ENCODE results near the gene DNAJB8. TPM values are rescaled to one million over a fixed set of nuclear protein-coding genes. Genes with fewer than 3 reads are reported as not detected.

Gene DNAJB8
- total and polyA plus RNA-seq, 2 donors = not detected

DNA sequence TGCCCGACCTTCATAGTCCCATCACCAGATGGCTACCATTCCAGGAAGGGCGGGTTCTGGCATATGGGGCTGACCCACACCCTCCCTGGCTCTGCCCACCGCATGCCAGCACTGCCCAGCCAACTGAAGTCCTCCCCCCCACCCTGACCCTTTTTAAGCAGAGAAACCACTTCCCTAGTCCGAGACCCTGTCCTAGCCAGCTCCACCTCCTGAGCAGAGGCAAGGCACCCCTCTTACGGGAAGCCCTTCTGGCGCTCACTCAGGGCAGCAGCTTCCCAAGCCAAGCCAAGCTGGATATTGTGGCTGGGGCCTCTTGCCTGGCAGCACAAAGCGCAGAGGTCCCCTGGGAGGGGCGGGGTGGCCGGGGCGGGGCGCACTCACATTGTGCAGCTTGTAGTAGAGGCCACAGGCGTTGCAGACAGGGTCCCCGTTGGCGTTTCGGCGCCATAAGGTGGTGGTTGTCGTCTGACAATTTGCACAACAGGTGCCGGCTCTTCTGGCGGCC lies 14.8 kb upstream of the DNAJB8 start:
- Histone ChIP-seq H3K27me3 (ENCODE audit: control insufficient read depth in 2 of 2, insufficient read depth in 1 of 2, low read length in 1 of 2) (peaks cover 49 to 86% of the 10 kb centered on the region in 2 donors), H3K4me1 (ENCODE audit: control insufficient read depth in 2 of 2, insufficient read depth in 2 of 2, low read length in 2 of 2) (peaks cover under 1 to 14% of the 10 kb centered on the region in 2 donors), H3K36me3 (ENCODE audit: control insufficient read depth in 2 of 2, insufficient read depth in 2 of 2, low read length in 1 of 2) (no peaks in the 10 kb centered on the region), H3K9me3 (ENCODE audit: control insufficient read depth in 2 of 2, insufficient read depth in 1 of 2, low read length in 1 of 2) (no peaks in the 10 kb centered on the region), H3K4me3 (ENCODE audit: low read length in 2 of 2) (no peak overlapping the region), H3K27ac (ENCODE audit: low read depth in 1 of 2, low read length in 1 of 2) (no peak overlapping the region)
- DNase-seq (ENCODE audit: low read depth in 6 of 9, low spot score in 9 of 9) = no peak
- WGBS = 84% methylated on average over 19 of the region's 19 CpGs

DNA sequence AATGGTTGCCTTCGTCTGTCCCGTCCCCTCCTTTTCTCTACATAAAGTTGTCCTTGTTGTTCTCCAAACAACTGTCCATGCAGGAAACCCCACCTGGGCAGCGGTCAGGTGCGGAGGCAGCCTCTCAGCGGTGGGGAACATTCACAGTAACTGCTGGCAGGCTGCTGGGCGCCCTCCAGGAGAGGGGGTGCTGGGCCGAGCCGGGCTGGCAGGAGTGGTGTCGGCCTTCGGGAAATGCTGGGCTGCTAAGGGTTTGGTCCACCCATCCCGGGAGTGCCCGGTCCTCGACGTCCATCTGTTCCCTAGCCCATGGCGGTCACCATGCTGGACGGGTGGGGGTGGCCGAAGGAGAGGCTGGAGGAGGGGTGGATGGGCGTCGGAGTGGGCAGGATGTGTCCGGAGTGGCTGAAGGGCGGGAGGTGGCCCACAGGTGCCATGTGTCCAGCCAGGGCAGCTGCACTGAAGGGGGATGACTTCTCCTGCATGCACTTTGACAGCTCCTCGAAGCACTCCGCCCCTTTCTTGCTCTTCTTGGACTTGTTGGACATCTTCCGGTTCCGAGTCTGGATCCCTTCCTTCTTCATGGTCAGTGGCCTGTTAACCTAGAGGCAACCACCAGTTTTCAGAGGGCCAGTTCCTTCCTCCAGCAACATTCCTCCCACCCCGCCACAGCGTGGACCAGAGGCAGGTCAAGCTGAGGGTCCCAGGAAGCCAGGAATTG lies 14.2 kb upstream of the DNAJB8 start:
- DNase-seq (ENCODE audit: low read depth in 6 of 9, low spot score in 9 of 9) = no peak
- Histone ChIP-seq H3K4me1 (ENCODE audit: control insufficient read depth in 2 of 2, insufficient read depth in 2 of 2, low read length in 2 of 2) (peaks cover 0 to 14% of the 10 kb centered on the region in 2 donors), H3K4me3 (ENCODE audit: low read length in 2 of 2) (no peak overlapping the region), H3K27ac (ENCODE audit: low read depth in 1 of 2, low read length in 1 of 2) (no peak overlapping the region), H3K27me3 (ENCODE audit: control insufficient read depth in 2 of 2, insufficient read depth in 1 of 2, low read length in 1 of 2) (peaks cover 43 to 82% of the 10 kb centered on the region in 2 donors), H3K9me3 (ENCODE audit: control insufficient read depth in 2 of 2, insufficient read depth in 1 of 2, low read length in 1 of 2) (no peaks in the 10 kb centered on the region), H3K36me3 (ENCODE audit: control insufficient read depth in 2 of 2, insufficient read depth in 2 of 2, low read length in 1 of 2) (no peaks in the 10 kb centered on the region)
- WGBS = 95% methylated on average over 27 of the region's 27 CpGs

- Histone ChIP-seq H3K36me3 (ENCODE audit: control insufficient read depth in 2 of 2, insufficient read depth in 2 of 2, low read length in 1 of 2) (no peaks in the 10 kb centered on the region), H3K4me3 (ENCODE audit: low read length in 2 of 2) (no peak overlapping the region), H3K27ac (ENCODE audit: low read depth in 1 of 2, low read length in 1 of 2) (no peak overlapping the region), H3K4me1 (ENCODE audit: control insufficient read depth in 2 of 2, insufficient read depth in 2 of 2, low read length in 2 of 2) (peaks cover 0 to 14% of the 10 kb centered on the region in 2 donors), H3K9me3 (ENCODE audit: control insufficient read depth in 2 of 2, insufficient read depth in 1 of 2, low read length in 1 of 2) (no peaks in the 10 kb centered on the region), H3K27me3 (ENCODE audit: control insufficient read depth in 2 of 2, insufficient read depth in 1 of 2, low read length in 1 of 2) (peaks cover 37 to 81% of the 10 kb centered on the region in 2 donors)
- no peak for DNase-seq (ENCODE audit: low read depth in 6 of 9, low spot score in 9 of 9)
- WGBS = 84% methylated on average over 11 of the region's 11 CpGs
Observed at GRCh38 chr3:128480278-128480677, 13.6 kb upstream of the DNAJB8 start.

DNA sequence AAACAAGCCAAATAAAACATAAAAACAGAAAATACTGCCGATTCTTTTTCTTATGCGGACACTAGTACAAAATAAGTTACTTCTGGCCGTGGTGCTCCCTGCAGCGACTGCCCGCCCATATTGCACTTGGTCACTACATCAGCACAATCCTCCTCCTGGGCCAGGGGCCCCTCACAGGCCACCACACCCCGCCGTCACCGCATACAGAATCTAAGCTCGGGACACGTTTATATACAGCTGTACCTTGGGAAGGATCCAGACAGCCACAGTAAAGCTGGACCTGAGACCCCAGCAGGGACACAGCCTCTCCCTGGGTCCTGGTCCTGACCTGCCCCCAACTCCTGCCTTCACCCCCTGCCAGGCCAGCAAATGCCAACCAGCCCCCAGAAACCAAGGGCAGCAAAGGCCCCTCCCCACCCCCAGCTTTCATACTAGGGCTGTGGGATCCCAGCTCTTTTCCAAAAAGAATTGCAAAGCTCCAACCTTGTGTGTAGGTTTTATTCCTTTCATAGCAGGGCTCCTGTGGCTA lies 12.9 kb upstream of the DNAJB8 start:
- 95% methylated on average over 10 of the region's 10 CpGs for WGBS
- Histone ChIP-seq H3K36me3 (ENCODE audit: control insufficient read depth in 2 of 2, insufficient read depth in 2 of 2, low read length in 1 of 2) (no peaks in the 10 kb centered on the region), H3K27me3 (ENCODE audit: control insufficient read depth in 2 of 2, insufficient read depth in 1 of 2, low read length in 1 of 2) (peaks cover 31 to 77% of the 10 kb centered on the region in 2 donors), H3K4me1 (ENCODE audit: control insufficient read depth in 2 of 2, insufficient read depth in 2 of 2, low read length in 2 of 2) (peaks cover 0 to 14% of the 10 kb centered on the region in 2 donors), H3K4me3 (ENCODE audit: low read length in 2 of 2) (no peak overlapping the region), H3K27ac (ENCODE audit: low read depth in 1 of 2, low read length in 1 of 2) (no peak overlapping the region), H3K9me3 (ENCODE audit: control insufficient read depth in 2 of 2, insufficient read depth in 1 of 2, low read length in 1 of 2) (no peaks in the 10 kb centered on the region)
- DNase-seq (ENCODE audit: low read depth in 6 of 9, low spot score in 9 of 9) = no peak

DNA sequence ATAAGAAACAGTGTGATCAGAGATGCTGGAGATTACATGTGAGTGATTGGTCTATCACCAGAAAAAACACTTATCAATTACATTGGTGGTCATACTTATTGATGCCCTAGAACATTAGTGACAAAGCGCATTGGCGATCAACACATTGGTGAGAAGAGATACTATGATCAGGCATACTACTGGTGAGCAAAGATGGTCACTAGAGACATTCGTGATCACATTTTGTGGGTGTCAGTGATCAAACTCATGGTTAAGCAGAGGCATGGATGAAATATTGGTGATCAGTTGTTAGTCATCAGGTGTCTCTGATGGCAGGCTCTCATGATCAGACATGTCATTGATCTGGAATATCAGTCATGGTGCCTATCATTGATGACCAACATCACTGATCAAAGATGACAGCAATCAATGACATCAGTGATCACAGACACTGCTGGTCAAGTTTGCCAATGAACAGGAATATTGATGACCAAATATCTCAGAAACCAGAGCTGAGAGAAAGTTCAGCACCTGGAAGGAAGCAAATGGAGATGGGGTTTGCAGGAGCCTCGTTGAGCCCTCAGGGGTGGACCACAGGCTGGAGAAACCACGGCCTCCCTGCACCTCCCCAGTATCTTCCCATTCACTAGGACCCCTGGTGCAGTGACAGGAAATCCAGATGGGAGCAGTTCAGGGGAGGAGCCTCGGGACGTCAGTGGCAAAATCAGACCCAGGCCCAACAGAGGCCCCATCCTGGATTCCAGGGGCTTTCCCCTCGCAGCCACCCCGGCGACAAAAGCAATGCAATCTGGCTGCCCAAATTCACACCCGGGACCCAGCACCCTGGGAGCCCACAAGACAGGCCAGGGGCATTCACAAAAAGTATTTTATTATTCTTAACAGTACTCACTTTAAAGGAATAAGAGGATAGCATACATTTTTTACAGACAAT lies 12.2 kb upstream of the DNAJB8 start:
- 82% methylated on average over 11 of the region's 11 CpGs for WGBS
- H3K27me3 ChIP-seq (ENCODE audit: control insufficient read depth in 2 of 2, insufficient read depth in 1 of 2, low read length in 1 of 2) = peaks cover 24 to 70% of the 10 kb centered on the region in 2 donors
- H3K9me3 ChIP-seq (ENCODE audit: control insufficient read depth in 2 of 2, insufficient read depth in 1 of 2, low read length in 1 of 2) = no peaks in the 10 kb centered on the region

DNA sequence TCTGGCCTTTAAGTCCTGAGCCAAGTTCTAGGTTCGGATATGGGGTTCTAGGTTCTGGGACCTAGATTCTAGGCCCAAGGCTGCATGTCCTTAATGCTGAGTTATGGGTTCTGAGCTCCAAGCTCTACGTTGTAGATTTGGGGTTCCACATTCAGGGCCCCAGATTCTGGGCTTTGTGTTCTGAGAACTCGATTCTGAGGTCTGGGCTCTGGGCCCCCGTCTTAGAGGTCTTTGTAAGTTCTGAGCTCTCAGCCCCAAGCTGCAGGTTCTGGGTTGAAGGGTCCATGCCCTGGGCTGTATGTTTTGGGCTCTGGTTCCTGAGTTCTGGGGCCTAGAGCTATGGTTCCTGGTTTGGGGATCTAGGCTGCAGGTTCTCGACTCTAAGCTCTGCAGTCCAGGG lies 10.0 kb upstream of the DNAJB8 start:
- no peak for DNase-seq (ENCODE audit: low read depth in 6 of 9, low spot score in 9 of 9)
- H3K9me3 ChIP-seq (ENCODE audit: control insufficient read depth in 2 of 2, insufficient read depth in 1 of 2, low read length in 1 of 2) = no peaks in the 10 kb centered on the region
- no peak overlapping the region for H3K27ac ChIP-seq (ENCODE audit: low read depth in 1 of 2, low read length in 1 of 2)
- H3K27me3 ChIP-seq (ENCODE audit: control insufficient read depth in 2 of 2, insufficient read depth in 1 of 2, low read length in 1 of 2) = peaks cover 10 to 61% of the 10 kb centered on the region in 2 donors
- no peaks in the 10 kb centered on the region for H3K36me3 ChIP-seq (ENCODE audit: control insufficient read depth in 2 of 2, insufficient read depth in 2 of 2, low read length in 1 of 2)
- WGBS = 78% methylated on average over 5 of the region's 5 CpGs
- H3K4me1 ChIP-seq (ENCODE audit: control insufficient read depth in 2 of 2, insufficient read depth in 2 of 2, low read length in 2 of 2) = no peaks in the 10 kb centered on the region
- no peak overlapping the region for H3K4me3 ChIP-seq (ENCODE audit: low read length in 2 of 2)

More for the DNA sequence above, 12.2 kb upstream of the DNAJB8 start:
- no peak overlapping the region for H3K4me3 ChIP-seq (ENCODE audit: low read length in 2 of 2)
- H3K4me1 ChIP-seq (ENCODE audit: control insufficient read depth in 2 of 2, insufficient read depth in 2 of 2, low read length in 2 of 2) = peaks cover 0 to 12% of the 10 kb centered on the region in 2 donors
- no peak for DNase-seq (ENCODE audit: low read depth in 6 of 9, low spot score in 9 of 9)
- H3K36me3 ChIP-seq (ENCODE audit: control insufficient read depth in 2 of 2, insufficient read depth in 2 of 2, low read length in 1 of 2) = no peaks in the 10 kb centered on the region
- no peak overlapping the region for H3K27ac ChIP-seq (ENCODE audit: low read depth in 1 of 2, low read length in 1 of 2)

DNA sequence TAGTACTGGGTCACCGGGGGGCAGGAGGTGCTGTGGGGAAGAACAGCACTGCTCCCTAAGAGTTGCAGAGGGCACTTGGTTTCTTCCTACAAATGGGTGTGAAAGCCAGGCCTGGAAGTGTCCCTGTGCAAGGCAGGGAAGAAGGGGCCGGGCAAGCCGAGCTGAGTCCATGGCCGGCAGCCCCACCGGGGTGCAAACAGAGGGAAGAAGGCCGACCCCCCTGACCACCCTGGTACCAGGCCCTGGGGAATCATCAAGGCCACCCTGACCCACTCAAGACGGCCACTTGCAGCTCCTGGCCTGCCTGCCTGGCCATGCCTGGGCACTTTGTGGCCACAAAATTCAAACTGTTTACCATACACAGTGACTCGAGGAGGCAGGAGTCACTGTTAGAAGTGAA lies 8.7 kb upstream of the DNAJB8 start:
- no peak overlapping the region for H3K4me3 ChIP-seq (ENCODE audit: low read length in 2 of 2)
- H3K9me3 ChIP-seq (ENCODE audit: control insufficient read depth in 2 of 2, insufficient read depth in 1 of 2, low read length in 1 of 2) = no peaks in the 10 kb centered on the region
- 93% methylated on average over 8 of the region's 8 CpGs for WGBS
- H3K27me3 ChIP-seq (ENCODE audit: control insufficient read depth in 2 of 2, insufficient read depth in 1 of 2, low read length in 1 of 2) = peaks cover 6 to 48% of the 10 kb centered on the region in 2 donors
- no peaks in the 10 kb centered on the region for H3K36me3 ChIP-seq (ENCODE audit: control insufficient read depth in 2 of 2, insufficient read depth in 2 of 2, low read length in 1 of 2)
- no peaks in the 10 kb centered on the region for H3K4me1 ChIP-seq (ENCODE audit: control insufficient read depth in 2 of 2, insufficient read depth in 2 of 2, low read length in 2 of 2)
- H3K27ac ChIP-seq (ENCODE audit: low read depth in 1 of 2, low read length in 1 of 2) = no peak overlapping the region
- no peak for DNase-seq (ENCODE audit: low read depth in 6 of 9, low spot score in 9 of 9)

- Histone ChIP-seq H3K36me3 (ENCODE audit: control insufficient read depth in 2 of 2, insufficient read depth in 2 of 2, low read length in 1 of 2) (no peaks in the 10 kb centered on the region), H3K27ac (ENCODE audit: low read depth in 1 of 2, low read length in 1 of 2) (no peak overlapping the region), H3K27me3 (ENCODE audit: control insufficient read depth in 2 of 2, insufficient read depth in 1 of 2, low read length in 1 of 2) (peaks cover 2 to 35% of the 10 kb centered on the region in 2 donors), H3K4me3 (ENCODE audit: low read length in 2 of 2) (no peak overlapping the region), H3K9me3 (ENCODE audit: control insufficient read depth in 2 of 2, insufficient read depth in 1 of 2, low read length in 1 of 2) (no peaks in the 10 kb centered on the region), H3K4me1 (ENCODE audit: control insufficient read depth in 2 of 2, insufficient read depth in 2 of 2, low read length in 2 of 2) (no peaks in the 10 kb centered on the region)
- no peak for DNase-seq (ENCODE audit: low read depth in 6 of 9, low spot score in 9 of 9)
- WGBS = 72% methylated on average over 4 of the region's 4 CpGs
Observed at GRCh38 chr3:128473737-128474136, 7.0 kb upstream of the DNAJB8 start.

GRCh38 chr3:128473180-128473519 lies 6.5 kb upstream of the DNAJB8 start:
- H3K36me3 ChIP-seq (ENCODE audit: control insufficient read depth in 2 of 2, insufficient read depth in 2 of 2, low read length in 1 of 2) = no peaks in the 10 kb centered on the region
- no peak overlapping the region for H3K4me3 ChIP-seq (ENCODE audit: low read length in 2 of 2)
- no peak for DNase-seq (ENCODE audit: low read depth in 6 of 9, low spot score in 9 of 9)
- 87% methylated on average over 6 of the region's 6 CpGs for WGBS
- no peaks in the 10 kb centered on the region for H3K4me1 ChIP-seq (ENCODE audit: control insufficient read depth in 2 of 2, insufficient read depth in 2 of 2, low read length in 2 of 2)
- H3K27me3 ChIP-seq (ENCODE audit: control insufficient read depth in 2 of 2, insufficient read depth in 1 of 2, low read length in 1 of 2) = peaks cover 0 to 36% of the 10 kb centered on the region in 2 donors
- H3K27ac ChIP-seq (ENCODE audit: low read depth in 1 of 2, low read length in 1 of 2) = no peak overlapping the region
- H3K9me3 ChIP-seq (ENCODE audit: control insufficient read depth in 2 of 2, insufficient read depth in 1 of 2, low read length in 1 of 2) = no peaks in the 10 kb centered on the region
